H1 (cell line): Measurements from ENCODE around the gene HES7. TPM values are rescaled to one million over a fixed set of nuclear protein-coding genes. Genes with fewer than 3 reads are reported as not detected.

ENCODE experiments used
- BACH1 ChIP-seq: IDR thresholded peaks from 2 replicates; pipeline ENCODE4 v1.6.1; 2012; ENCODE audit warnings: low read length, improper control_type of control experiment
- CTBP2 ChIP-seq: IDR thresholded peaks from 2 replicates; pipeline ENCODE4 v1.7.0; 2011; ENCODE audit warnings: borderline replicate concordance, mild to moderate bottlenecking, moderate library complexity, mixed read lengths, low read length; ENCODE audit not compliant: insufficient read depth, insufficient read length
- GTF2F1 ChIP-seq: IDR thresholded peaks from 2 replicates; pipeline ENCODE4 v1.6.1; 2012; ENCODE audit warnings: low read depth, low read length, improper control_type of control experiment, borderline replicate concordance
- KDM5A ChIP-seq: fragments of 200-600 bp; IDR thresholded peaks from 2 replicates; pipeline ENCODE4 v1.7.1; 2012; ENCODE audit warnings: mild to moderate bottlenecking, low read length, inconsistent platforms, mixed read lengths
- RXRA ChIP-seq: IDR thresholded peaks from 2 replicates; pipeline ENCODE4 v1.6.1; 2011; ENCODE audit warnings: low read depth, mild to moderate bottlenecking, low read length, moderate library complexity; ENCODE audit not compliant: insufficient read depth
- polyA plus RNA-seq, 7 experiments: library from polyadenylated mRNA; depleted of rRNA in 3 of 7; stranded (reverse) in 5 of 7; unstranded in 2 of 7; fragments of >200 nt in 5 of 7; fragments of 200-250 nt in 2 of 7; gene quantifications; 1 replicate in 5 of 7; 2 replicates in 1 of 7; 4 replicates in 1 of 7; pipeline versions ENCODE4 v1.2.1 to v1.2.3, GENCODE V29; 2011 to 2013; ENCODE audit warnings: missing spikeins in 2 of 7, mixed read lengths in 2 of 7
- total RNA-seq: library from RNA; stranded (reverse); fragmentation: NEBNext Ultra II Directional; extraction: Animal tissue kit (Norgen Biotek cat#: 25700); gene quantifications from 2 replicates; pipeline ENCODE4 v1.2.1, GENCODE V29; 2021
- TF ChIP-seq, protein P1 (sequence below): fragments of 300-600 bp; sonication (generic); IDR thresholded peaks from 2 replicates; pipeline ENCODE4 v1.7.1; 2012; ENCODE audit warnings: low read length, moderate library complexity, mild to moderate bottlenecking, inconsistent platforms; ENCODE audit not compliant: insufficient replicate concordance
- TF ChIP-seq, protein P2 (sequence below): IDR thresholded peaks from 2 replicates; pipeline ENCODE4 v1.6.1; 2012; ENCODE audit warnings: inconsistent platforms
- TF ChIP-seq, protein P3 (sequence below): IDR thresholded peaks from 2 replicates; pipeline ENCODE4 v1.6.1; 2011; ENCODE audit warnings: low read length, improper control_type of control experiment

The HES7 gene
- total and polyA plus RNA-seq, 2 of the 8 experiments (the other 6 are each of a cell fraction or from before 2014, with no cell fraction given) = 0.20 to 0.32 TPM

DNA sequence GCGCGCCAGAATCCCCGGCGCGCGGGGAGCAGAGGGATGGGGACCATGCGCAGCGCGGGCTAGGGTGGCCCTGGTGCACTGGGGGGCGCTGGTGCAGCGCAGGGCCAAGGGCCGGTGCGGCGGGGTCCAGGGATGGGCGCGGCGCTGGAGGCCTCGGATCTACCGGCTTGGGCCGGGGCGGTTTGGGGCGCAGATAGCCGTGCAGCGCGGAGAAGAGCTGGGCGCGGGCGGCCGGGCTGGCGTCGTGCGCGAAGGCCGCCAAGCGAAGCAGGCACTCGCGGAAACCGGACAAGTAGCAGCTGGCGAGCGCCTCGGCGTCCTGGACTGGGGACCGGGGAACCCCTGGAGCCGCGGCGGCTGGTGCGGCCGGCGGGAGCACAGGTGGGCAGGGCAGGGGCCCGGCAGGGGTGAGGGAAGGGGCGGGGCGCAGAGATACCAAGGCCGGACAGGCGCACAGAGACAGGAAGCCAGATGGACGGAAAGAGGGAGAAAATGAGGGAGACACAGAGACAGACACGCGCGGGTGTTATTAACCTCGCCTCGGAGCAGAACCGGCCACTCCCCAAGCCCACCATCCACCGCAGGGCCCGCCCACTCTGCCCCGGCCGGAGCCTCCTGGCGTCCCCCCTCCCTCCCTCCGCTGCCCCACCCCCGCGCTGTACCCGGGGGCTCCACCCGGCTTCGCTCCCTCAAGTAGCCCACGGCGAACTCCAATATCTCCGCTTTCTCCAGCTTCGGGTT lies 2.1 kb downstream of the HES7 start (continued):
- TF ChIP-seq, protein P1, sequence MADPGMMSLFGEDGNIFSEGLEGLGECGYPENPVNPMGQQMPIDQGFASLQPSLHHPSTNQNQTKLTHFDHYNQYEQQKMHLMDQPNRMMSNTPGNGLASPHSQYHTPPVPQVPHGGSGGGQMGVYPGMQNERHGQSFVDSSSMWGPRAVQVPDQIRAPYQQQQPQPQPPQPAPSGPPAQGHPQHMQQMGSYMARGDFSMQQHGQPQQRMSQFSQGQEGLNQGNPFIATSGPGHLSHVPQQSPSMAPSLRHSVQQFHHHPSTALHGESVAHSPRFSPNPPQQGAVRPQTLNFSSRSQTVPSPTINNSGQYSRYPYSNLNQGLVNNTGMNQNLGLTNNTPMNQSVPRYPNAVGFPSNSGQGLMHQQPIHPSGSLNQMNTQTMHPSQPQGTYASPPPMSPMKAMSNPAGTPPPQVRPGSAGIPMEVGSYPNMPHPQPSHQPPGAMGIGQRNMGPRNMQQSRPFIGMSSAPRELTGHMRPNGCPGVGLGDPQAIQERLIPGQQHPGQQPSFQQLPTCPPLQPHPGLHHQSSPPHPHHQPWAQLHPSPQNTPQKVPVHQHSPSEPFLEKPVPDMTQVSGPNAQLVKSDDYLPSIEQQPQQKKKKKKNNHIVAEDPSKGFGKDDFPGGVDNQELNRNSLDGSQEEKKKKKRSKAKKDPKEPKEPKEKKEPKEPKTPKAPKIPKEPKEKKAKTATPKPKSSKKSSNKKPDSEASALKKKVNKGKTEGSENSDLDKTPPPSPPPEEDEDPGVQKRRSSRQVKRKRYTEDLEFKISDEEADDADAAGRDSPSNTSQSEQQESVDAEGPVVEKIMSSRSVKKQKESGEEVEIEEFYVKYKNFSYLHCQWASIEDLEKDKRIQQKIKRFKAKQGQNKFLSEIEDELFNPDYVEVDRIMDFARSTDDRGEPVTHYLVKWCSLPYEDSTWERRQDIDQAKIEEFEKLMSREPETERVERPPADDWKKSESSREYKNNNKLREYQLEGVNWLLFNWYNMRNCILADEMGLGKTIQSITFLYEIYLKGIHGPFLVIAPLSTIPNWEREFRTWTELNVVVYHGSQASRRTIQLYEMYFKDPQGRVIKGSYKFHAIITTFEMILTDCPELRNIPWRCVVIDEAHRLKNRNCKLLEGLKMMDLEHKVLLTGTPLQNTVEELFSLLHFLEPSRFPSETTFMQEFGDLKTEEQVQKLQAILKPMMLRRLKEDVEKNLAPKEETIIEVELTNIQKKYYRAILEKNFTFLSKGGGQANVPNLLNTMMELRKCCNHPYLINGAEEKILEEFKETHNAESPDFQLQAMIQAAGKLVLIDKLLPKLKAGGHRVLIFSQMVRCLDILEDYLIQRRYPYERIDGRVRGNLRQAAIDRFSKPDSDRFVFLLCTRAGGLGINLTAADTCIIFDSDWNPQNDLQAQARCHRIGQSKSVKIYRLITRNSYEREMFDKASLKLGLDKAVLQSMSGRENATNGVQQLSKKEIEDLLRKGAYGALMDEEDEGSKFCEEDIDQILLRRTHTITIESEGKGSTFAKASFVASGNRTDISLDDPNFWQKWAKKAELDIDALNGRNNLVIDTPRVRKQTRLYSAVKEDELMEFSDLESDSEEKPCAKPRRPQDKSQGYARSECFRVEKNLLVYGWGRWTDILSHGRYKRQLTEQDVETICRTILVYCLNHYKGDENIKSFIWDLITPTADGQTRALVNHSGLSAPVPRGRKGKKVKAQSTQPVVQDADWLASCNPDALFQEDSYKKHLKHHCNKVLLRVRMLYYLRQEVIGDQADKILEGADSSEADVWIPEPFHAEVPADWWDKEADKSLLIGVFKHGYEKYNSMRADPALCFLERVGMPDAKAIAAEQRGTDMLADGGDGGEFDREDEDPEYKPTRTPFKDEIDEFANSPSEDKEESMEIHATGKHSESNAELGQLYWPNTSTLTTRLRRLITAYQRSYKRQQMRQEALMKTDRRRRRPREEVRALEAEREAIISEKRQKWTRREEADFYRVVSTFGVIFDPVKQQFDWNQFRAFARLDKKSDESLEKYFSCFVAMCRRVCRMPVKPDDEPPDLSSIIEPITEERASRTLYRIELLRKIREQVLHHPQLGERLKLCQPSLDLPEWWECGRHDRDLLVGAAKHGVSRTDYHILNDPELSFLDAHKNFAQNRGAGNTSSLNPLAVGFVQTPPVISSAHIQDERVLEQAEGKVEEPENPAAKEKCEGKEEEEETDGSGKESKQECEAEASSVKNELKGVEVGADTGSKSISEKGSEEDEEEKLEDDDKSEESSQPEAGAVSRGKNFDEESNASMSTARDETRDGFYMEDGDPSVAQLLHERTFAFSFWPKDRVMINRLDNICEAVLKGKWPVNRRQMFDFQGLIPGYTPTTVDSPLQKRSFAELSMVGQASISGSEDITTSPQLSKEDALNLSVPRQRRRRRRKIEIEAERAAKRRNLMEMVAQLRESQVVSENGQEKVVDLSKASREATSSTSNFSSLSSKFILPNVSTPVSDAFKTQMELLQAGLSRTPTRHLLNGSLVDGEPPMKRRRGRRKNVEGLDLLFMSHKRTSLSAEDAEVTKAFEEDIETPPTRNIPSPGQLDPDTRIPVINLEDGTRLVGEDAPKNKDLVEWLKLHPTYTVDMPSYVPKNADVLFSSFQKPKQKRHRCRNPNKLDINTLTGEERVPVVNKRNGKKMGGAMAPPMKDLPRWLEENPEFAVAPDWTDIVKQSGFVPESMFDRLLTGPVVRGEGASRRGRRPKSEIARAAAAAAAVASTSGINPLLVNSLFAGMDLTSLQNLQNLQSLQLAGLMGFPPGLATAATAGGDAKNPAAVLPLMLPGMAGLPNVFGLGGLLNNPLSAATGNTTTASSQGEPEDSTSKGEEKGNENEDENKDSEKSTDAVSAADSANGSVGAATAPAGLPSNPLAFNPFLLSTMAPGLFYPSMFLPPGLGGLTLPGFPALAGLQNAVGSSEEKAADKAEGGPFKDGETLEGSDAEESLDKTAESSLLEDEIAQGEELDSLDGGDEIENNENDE = no peak
- TF ChIP-seq KDM5A (no peak), CTBP2 (no peak), GTF2F1 (no peak), BACH1 (no peak), RXRA (no peak)
- TF ChIP-seq, protein P2, sequence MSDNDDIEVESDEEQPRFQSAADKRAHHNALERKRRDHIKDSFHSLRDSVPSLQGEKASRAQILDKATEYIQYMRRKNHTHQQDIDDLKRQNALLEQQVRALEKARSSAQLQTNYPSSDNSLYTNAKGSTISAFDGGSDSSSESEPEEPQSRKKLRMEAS = peak; percentile 55; the same call in 1 of the 2 replicates
- TF ChIP-seq, protein P3, sequence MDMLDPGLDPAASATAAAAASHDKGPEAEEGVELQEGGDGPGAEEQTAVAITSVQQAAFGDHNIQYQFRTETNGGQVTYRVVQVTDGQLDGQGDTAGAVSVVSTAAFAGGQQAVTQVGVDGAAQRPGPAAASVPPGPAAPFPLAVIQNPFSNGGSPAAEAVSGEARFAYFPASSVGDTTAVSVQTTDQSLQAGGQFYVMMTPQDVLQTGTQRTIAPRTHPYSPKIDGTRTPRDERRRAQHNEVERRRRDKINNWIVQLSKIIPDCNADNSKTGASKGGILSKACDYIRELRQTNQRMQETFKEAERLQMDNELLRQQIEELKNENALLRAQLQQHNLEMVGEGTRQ = no peak
